ENCODE data around the gene UGT3A1.

UGT3A1 gene

GRCh38 chr5:35939639-35940038 is 51.6 kb downstream of the UGT3A1 start:
- TF ChIP-seq CTCF (IDR thresholded peaks at IDR 0.05; ENCODE audit: control extremely low read depth, extremely low read depth, low read depth, missing control alignments) = no peak
- no peak for DNase-seq (ENCODE audit: extremely low spot score)
- POLR2A ChIA-PET = no interaction called here
- CTCF ChIA-PET = interaction anchor here (8.8 kb wide), 1 partner anchor 14 kb away, joined by 57 read pairs; no protein-coding TSS in a partner anchor

GRCh38 chr5:35938568-35939227 is 52.5 kb downstream of the UGT3A1 start, which contains the start of gene CAPSL:
CAPSL (minus strand) TSS chr5:35938622; CDS start chr5:35921120, 17,502 bp downstream.
- POLR2A ChIA-PET = no interaction called here

GRCh38 chr5:35926389-35927051 is 64.7 kb downstream of the UGT3A1 start:
- POLR2A ChIA-PET = interaction anchor here (0.6 kb wide), 1 partner anchor 141 kb away, joined by 3 read pairs; no protein-coding TSS in a partner anchor
- DNase-seq (ENCODE audit: extremely low spot score) = peak; percentile 61
- peak; percentile 83 for TF ChIP-seq CTCF (IDR thresholded peaks at IDR 0.05; ENCODE audit: control extremely low read depth, extremely low read depth, low read depth, missing control alignments)
- CTCF ChIA-PET = interaction anchor here (0.7 to 14.5 kb wide), 57 partner anchors 8 to 925 kb away, joined by 3 to 342 read pairs (median 5); partner anchors contain the start of genes CAPSL and SPEF2

More at GRCh38 chr5:35938568-35939227, 52.5 kb downstream of the UGT3A1 start, which contains the start of gene CAPSL:
- DNase-seq (ENCODE audit: extremely low spot score) = no peak
- TF ChIP-seq CTCF (IDR thresholded peaks at IDR 0.05; ENCODE audit: control extremely low read depth, extremely low read depth, low read depth, missing control alignments) = no peak
- CTCF ChIA-PET = interaction anchor here (0.9 to 8.8 kb wide), 2 partner anchors 13 to 288 kb away, joined by 4 to 57 read pairs; no protein-coding TSS in a partner anchor

GRCh38 chr5:35924950-35925722 is 66.1 kb downstream of the UGT3A1 start:
- TF ChIP-seq CTCF (IDR thresholded peaks at IDR 0.05; ENCODE audit: control extremely low read depth, extremely low read depth, low read depth, missing control alignments) = peak; percentile 93
- ChIA-PET POLR2A (interaction anchor here (0.7 kb wide), 1 partner anchor 19 kb away, joined by 9 read pairs; no protein-coding TSS in a partner anchor), CTCF (interaction anchor here (0.6 to 14.5 kb wide), 45 partner anchors 12 to 840 kb away, joined by 3 to 342 read pairs (median 4); partner anchors contain the start of genes CAPSL and LMBRD2)
- DNase-seq (ENCODE audit: extremely low spot score) = peak; percentile 68

GRCh38 chr5:35924122-35924949 is 66.9 kb downstream of the UGT3A1 start:
- no peak for DNase-seq (ENCODE audit: extremely low spot score)
- TF ChIP-seq CTCF (IDR thresholded peaks at IDR 0.05; ENCODE audit: control extremely low read depth, extremely low read depth, low read depth, missing control alignments) = no peak
- POLR2A ChIA-PET = no interaction called here
- CTCF ChIA-PET = interaction anchor here (0.7 to 14.5 kb wide), 28 partner anchors 13 to 287 kb away, joined by 3 to 342 read pairs (median 4); partner anchors contain the start of genes CAPSL and LMBRD2
